ENCODE measurements around the gene MIER1. TPM values are rescaled to one million over a fixed set of nuclear protein-coding genes. Genes with fewer than 3 reads are reported as not detected.

MIER1 gene
- total and polyA plus RNA-seq, 9 donors: 16.2 to 51.2 (median 45.8) TPM

GRCh38 chr1:67020304-67020703, 95.5 kb downstream of the MIER1 start:
- TF ChIP-seq CTCF (IDR thresholded peaks at IDR 0.05): no peak
- TF ChIP-seq EP300 (IDR thresholded peaks at IDR 0.05): no peak
- TF ChIP-seq POLR2A (IDR thresholded peaks at IDR 0.05): no peak
- Histone ChIP-seq H3K36me3 (no peaks in the 10 kb centered on the region), H3K27ac (no peak overlapping the region), H3K27me3 (no peaks in the 10 kb centered on the region), H3K4me1 (ENCODE audit: insufficient read depth) (peaks cover 1% of the 10 kb centered on the region), H3K9me3 (no peaks in the 10 kb centered on the region), H3K4me3 (no peak overlapping the region)
- intact Hi-C loops (cut with DNase I): no loop called here
- no peak for DNase-seq
- WGBS, 3 donors: 28 to 59% (median 50%) methylated on average over 2 of the region's 2 CpGs

DNA sequence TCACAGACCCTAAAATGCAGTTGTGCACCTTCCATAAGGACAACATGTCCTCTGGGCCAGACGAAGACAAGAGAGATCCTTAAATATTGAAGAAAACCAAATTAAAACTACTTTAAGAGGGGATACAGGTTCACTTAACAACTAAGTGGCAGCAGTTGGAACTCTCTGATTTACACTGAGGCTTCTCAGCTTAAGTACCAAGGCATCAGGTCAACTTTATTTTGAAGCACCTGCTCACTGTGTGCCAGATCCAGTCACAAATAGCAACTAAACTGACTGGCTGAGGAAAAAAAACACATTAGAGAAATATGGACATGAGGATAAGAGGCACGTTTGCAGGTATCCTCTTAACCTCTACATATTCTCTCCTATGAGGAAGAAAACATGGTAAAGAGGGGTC, 96.0 kb downstream of the MIER1 start:
- intact Hi-C loops (cut with DNase I): no loop called here
- no peak for DNase-seq
- no peak overlapping the region for H3K27ac ChIP-seq
- no peaks in the 10 kb centered on the region for H3K36me3 ChIP-seq
- no peak for TF ChIP-seq EP300 (IDR thresholded peaks at IDR 0.05)
- no peak for TF ChIP-seq CTCF (IDR thresholded peaks at IDR 0.05)
- no peak for TF ChIP-seq POLR2A (IDR thresholded peaks at IDR 0.05)
- WGBS, 3 donors: 28 to 59% (median 53%) methylated on average over 2 of the region's 2 CpGs
- no peaks in the 10 kb centered on the region for H3K9me3 ChIP-seq
- H3K27me3 ChIP-seq: no peaks in the 10 kb centered on the region
- no peak overlapping the region for H3K4me3 ChIP-seq
- peaks cover 1% of the 10 kb centered on the region for H3K4me1 ChIP-seq (ENCODE audit: insufficient read depth)

GRCh38 chr1:67029472-67029871, 104.7 kb downstream of the MIER1 start:
- TF ChIP-seq CTCF (IDR thresholded peaks at IDR 0.05) (no peak), EP300 (IDR thresholded peaks at IDR 0.05) (no peak), POLR2A (IDR thresholded peaks at IDR 0.05) (no peak)
- no peaks in the 10 kb centered on the region for H3K27me3 ChIP-seq
- H3K4me3 ChIP-seq: no peak overlapping the region
- H3K27ac ChIP-seq: no peak overlapping the region
- intact Hi-C loops (cut with DNase I): no loop called here
- no peaks in the 10 kb centered on the region for H3K36me3 ChIP-seq
- 92 to 93% (median 92%) methylated on average over 1 of the region's 1 CpG for WGBS, 3 donors
- no peaks in the 10 kb centered on the region for H3K4me1 ChIP-seq (ENCODE audit: insufficient read depth)
- no peak for DNase-seq
- no peaks in the 10 kb centered on the region for H3K9me3 ChIP-seq

DNA sequence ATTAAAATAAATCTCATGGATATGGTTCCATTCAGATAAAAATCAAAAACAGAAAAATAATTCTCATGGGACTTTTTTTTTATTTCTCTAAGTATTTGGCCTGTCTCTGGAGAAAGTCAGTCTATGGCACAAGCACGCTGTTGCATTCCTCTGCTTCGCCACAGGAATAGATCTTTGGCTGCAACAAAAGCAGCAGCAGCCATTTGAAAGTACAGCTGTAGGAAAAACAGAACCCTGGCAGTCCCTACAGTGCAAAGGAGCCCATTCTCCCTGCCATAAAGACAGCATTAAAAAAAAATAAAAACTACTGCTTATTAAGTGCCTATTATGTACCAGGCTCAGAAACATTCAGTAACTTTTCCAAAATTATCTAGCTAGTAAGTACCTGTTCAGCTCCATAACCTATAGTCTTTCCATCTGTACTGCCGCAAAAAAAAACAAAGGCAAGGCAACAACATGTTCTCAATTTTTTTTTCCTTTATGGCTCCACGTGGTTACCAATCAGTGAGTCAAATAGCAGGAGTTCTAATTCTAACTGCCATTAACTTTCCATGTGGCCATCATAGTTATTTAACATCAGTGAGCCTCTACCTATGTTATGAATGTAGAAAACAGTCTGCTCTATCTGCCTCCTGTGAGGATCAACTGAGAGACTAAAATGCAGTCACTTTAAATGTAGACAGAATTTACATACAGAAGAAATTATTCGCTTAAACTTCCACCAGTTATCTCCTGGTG, 106.5 kb downstream of the MIER1 start:
- H3K27ac ChIP-seq: no peak overlapping the region
- intact Hi-C loops (cut with DNase I): no loop called here
- 68 to 80% (median 74%) methylated on average over 5 of the region's 5 CpGs for WGBS, 3 donors

More for the DNA sequence above, 106.5 kb downstream of the MIER1 start:
- Histone ChIP-seq H3K4me3 (no peak overlapping the region), H3K4me1 (ENCODE audit: insufficient read depth) (no peaks in the 10 kb centered on the region), H3K36me3 (no peaks in the 10 kb centered on the region), H3K27me3 (no peaks in the 10 kb centered on the region), H3K9me3 (no peaks in the 10 kb centered on the region)
- no peak for DNase-seq
- TF ChIP-seq CTCF (IDR thresholded peaks at IDR 0.05) (no peak), EP300 (IDR thresholded peaks at IDR 0.05) (no peak), POLR2A (IDR thresholded peaks at IDR 0.05) (no peak)

Measured in ovary (tissue), 9 donors.